SU-DHL-6 (cell line): ENCODE results near the gene SURF4.

ENCODE experiments used
- EZH2phosphoT487 ChIP-seq: fragments of 200-600 bp; sonication (generic), shearing (Covaris generic); conservative IDR thresholded peaks from 2 replicates; pipeline ENCODE4 v1.6.1; 2018; ENCODE audit warnings: mild to moderate bottlenecking, antibody characterized with exemption, low read length, moderate library complexity, mixed read lengths
- TF ChIP-seq, protein P1 (sequence below): fragments of 200-600 bp; sonication (generic); IDR thresholded peaks from one replicate; pipeline ENCODE4 v1.5.1; 2017; ENCODE audit warnings: antibody characterized with exemption, mild to moderate bottlenecking, low read length, moderate library complexity; ENCODE audit not compliant: insufficient read depth, poor library complexity, severe bottlenecking

- TF ChIP-seq, protein P1, sequence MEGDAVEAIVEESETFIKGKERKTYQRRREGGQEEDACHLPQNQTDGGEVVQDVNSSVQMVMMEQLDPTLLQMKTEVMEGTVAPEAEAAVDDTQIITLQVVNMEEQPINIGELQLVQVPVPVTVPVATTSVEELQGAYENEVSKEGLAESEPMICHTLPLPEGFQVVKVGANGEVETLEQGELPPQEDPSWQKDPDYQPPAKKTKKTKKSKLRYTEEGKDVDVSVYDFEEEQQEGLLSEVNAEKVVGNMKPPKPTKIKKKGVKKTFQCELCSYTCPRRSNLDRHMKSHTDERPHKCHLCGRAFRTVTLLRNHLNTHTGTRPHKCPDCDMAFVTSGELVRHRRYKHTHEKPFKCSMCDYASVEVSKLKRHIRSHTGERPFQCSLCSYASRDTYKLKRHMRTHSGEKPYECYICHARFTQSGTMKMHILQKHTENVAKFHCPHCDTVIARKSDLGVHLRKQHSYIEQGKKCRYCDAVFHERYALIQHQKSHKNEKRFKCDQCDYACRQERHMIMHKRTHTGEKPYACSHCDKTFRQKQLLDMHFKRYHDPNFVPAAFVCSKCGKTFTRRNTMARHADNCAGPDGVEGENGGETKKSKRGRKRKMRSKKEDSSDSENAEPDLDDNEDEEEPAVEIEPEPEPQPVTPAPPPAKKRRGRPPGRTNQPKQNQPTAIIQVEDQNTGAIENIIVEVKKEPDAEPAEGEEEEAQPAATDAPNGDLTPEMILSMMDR = no peak
- TF ChIP-seq EZH2phosphoT487 = no peak
Measured at GRCh38 chr9:133353548-133353947, 22.3 kb downstream of the SURF4 start.
